NCI-H2227 (cell line): ENCODE data around the gene CUBN.

Experiments
- DNase-seq: peaks from one replicate; lab custom pipeline; 2025; ENCODE audit not compliant: unreplicated experiment; lab: John Stamatoyannopoulos, UW

Gene CUBN

GRCh38 chr10:17129741-17130140 lies at the start of gene CUBN:
Gene CUBN, minus strand, starts transcription at chr10:17129811. Its CDS starts 46 bp downstream, at chr10:17129765.
- DNase-seq, result no peak

GRCh38 chr10:17179002-17179401 lies 49.4 kb upstream of the CUBN start:
- no peak for DNase-seq

DNA sequence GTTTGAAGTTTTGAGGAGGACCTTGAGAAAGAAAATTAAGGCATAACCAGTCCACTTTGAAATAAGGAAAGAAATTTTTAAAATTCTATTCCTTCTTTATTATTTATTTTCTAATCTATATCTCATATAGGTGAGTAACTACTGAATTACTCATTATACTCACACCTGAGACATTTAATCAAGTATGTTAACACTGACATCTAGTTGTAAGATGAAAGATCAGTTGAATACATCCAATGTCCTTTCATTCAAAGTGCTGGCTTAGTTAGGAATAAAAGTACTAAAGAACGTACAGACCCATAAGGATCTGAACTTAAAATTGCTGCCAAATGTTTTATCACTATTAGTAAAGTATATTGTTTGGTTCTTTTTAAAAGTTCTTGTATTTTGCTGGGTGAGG lies 48.4 kb upstream of the CUBN start:
- DNase-seq, result no peak

- DNase-seq, result no peak
These were observed 47.4 kb upstream of the CUBN start for GRCh38 chr10:17177014-17177413.

GRCh38 chr10:17176091-17176490 lies 46.5 kb upstream of the CUBN start:
- DNase-seq, result no peak

GRCh38 chr10:17175551-17175950 lies 45.9 kb upstream of the CUBN start:
- DNase-seq, result no peak

DNA sequence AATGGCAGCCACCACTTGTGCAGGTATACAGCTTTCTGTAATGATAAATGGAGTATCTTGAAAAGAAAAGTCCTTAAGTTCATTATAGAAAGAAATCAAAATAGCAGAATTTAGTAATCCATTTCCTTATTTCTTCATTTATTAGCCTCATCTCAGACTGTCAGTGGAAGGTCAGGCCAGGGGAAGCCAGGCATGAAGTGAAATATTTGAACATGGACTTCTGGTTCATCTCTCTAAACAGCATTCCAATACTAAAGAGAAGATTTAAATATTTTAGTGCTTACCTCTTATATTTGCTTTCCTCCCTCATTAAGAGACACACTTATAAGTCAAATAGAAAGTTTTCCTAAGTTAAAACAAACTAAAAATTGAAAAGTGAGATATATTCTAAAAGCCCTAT lies 45.0 kb upstream of the CUBN start:
- DNase-seq, result no peak

DNA sequence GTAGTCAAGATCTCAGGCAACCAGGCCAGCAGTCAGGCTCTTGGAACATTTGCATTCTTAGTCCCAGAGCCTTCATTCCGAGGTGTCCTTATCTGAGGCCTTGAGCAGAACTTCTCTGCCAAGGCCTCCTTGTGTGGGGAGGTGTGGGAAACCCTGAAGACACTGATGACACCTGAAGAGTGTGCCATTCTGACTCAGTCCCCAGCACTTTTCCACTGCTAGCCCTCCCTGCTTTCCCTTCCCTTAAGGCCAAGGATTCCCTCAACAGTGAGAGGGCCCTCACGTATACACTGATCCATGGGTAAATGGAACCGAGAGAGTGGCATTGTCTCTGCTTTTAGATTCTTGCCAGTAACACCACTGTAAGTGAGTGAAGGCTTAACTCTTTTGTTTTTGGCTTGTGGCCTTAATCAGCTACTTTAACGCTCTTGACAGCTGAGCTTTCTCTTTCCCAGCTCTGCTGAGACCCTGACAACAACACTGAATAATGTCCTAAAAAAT lies 41.6 kb upstream of the CUBN start:
- DNase-seq, result no peak

- no peak for DNase-seq
These were observed 40.2 kb upstream of the CUBN start for GRCh38 chr10:17169803-17170202.

DNA sequence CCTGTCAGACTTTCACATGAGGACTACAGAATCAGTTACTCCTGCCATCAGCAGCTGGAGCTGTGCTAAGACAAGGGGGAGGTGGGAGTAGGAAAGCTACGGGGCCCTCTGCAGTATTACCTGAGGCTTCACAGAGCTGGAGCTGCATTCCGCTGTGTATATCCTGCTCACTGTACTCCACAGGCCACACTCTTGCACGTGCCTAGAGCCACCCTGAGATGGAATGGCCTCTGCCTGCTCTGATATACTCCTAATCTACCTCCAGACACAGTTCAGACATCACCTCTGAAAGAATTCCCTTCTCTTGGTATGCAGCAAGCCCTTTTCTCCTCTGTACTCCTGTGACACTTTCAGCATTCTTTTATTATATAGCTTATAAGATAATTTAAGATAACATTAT lies 37.1 kb upstream of the CUBN start:
- DNase-seq, result no peak

DNA sequence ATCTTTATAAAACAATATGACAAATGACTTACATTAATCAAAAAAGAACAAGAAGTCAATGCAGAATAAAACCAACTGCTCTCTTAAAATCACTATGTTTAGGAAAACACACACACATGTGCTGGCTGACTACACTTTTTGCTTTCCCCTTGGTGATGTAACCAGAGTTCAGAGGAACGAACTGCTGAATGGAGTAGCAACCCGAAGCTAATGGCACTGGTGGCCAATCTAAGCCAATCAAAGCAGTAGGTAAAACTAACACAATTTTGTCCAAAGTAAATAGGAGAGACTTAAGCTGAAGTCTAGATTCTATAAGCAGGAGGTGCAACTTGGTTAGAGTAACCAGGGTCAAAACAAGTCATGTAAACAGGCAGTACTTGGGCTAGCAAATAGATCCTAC lies 33.2 kb upstream of the CUBN start:
- no peak for DNase-seq

- no peak for DNase-seq
These were observed 32.2 kb upstream of the CUBN start for GRCh38 chr10:17161775-17162174.

DNA sequence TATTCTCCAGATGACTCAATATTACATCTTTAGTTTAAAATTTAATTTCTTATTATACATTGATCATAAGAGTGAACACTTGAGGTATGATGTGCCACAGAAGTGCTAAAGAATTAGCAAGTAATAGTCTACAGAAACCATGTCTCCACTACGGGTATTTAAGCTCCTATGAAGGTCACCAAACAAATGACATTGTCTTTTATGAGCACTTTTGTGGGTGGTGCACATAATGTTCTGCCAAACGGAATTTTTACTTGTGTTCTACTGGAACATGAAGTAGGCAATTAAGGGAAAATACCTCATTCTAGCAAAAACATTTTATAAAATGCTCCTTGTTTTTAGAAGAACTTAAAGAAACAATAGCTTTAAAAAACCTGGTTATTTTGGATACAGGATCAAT lies 27.4 kb upstream of the CUBN start:
- DNase-seq, result no peak

DNA sequence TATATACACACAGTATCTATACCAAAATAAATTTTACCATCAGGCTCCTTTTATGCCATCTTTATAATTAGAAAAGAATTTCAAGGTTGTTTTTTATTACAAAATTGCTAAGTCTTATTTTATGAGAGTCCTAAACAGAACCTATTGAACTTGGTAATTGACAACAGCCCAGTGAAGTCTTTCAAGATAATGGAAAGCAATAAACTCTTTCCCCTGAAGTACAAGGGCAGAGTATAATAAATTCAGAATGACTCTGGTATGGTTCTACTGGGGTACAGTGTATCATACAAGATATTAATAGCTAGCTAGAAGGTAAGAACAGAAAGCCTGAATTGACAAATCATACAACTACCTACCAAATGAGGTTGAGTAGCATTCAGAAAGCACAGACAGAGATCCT lies 26.2 kb upstream of the CUBN start:
- no peak for DNase-seq

DNA sequence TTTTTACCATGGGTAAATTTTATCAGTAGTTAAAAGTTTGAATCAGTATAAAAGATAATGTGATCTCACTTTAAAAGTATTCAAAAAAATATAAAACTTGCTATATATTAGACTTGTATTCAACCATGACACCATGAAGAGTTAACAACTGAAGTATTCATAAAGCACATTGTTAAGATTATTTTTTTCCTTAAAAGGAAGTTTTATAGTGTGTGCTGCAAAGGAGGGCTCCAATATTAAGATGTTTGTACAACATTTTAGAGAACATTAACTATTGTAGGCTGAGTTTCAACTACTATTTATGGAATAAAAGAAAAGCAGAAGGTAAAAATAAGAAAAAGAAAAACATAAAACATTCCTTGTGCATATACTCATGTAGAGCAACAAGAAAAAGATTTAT lies 24.5 kb upstream of the CUBN start:
- DNase-seq, result no peak

DNA sequence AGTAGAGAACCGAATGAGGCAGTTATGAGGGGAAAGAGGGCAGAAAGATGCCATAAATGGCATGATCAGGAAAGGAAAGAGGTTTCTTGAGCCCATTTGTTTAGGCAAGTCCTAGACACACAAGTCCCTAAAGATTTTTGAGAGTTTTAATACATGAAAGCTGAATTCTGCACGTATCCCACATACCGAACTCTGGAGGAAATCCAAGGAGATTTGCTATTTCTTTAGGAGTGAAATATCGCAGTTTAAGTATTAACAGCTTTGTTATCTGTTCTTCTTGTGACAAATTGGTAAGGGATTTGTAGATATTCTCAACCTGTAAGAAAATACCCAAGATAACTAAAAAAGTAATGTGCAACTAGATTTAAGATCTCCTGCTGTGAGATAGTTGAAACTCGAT lies 23.7 kb upstream of the CUBN start:
- no peak for DNase-seq

DNA sequence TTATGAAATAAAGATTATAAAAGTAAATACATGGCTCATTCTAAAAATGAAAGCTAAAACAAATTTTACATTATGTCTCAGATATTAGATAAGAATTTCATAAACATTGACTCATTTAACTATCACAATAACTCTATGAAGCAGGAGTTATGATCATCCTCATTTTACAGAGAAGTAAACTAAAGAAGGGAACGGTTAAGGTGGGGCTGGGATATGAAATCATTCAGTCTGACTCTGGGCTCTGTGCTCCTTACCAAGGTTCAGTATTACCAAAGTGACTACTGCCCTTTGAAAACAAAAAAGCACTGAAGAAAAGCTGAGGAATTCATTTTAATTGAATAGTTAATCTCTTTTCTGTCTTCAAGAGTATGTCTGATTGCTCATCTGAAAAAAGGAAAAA lies 22.1 kb upstream of the CUBN start:
- no peak for DNase-seq

GRCh38 chr10:17147884-17148489 lies 18.4 kb upstream of the CUBN start:
- DNase-seq, result no peak

DNA sequence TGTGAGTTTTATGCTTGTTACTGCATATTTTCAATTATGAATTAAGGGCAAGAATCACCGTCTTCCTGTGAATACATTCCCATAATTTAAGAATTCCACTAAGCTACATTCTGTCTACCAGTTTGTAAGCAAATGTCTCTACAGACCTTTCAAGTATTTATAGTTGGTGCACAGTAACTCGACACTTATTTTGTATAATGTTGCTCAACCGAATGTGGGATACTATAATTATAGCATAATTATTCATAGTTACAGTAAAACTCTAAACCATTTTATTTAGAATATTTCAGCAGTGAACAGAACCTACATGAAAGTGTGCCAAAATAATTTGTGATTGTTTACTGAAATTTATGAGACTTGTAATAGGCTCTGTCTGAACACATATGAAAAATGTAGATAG lies 17.3 kb upstream of the CUBN start:
- DNase-seq, result no peak

DNA sequence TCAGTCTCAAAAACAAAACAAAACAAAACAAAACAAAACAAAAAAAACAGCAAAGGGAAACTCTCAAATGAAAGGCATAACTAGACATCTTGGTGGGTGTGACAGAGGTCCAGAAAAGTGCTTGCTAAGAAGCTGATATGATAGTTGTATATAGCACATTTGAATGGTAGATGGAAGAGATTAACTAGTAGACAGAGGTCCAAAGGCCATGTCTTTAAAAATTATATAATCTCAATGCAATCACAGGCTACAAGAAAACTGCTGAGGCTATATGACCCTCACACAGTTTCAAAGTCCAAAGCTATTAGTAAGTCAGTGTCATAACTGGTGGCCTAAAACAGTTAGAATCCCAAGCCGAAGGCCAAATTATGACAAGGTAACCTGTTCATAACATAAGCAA lies 15.6 kb upstream of the CUBN start:
- no peak for DNase-seq

GRCh38 chr10:17144757-17145156 lies 15.1 kb upstream of the CUBN start:
- DNase-seq, result no peak

DNA sequence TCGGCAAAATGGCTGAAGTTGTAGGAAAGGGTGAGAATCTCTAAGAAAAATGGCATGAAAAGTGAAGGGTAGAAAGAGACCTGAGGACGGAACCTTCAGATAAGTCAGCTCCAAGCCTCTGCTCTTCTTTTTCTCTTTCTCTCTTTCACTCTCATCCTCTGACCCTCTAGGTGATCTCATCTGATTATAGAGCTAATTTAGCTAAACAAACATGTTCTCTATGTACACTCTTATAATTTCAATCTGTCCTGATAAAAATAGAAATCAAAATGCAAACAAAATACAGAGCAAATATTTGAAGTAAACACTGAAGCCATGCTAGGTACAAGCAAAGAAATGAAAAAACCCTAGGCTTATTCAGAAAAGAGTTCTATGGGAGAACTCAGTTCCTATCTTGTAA lies 14.4 kb upstream of the CUBN start:
- DNase-seq, result no peak

GRCh38 chr10:17143055-17143690 lies 13.6 kb upstream of the CUBN start:
- DNase-seq, result no peak
